Measurements from ENCODE around the gene DNAJA4. TPM values are rescaled to one million over a fixed set of nuclear protein-coding genes. Genes with fewer than 3 reads are reported as not detected.
"Not testable (repeated sequence)": the region's sequence is repeated elsewhere in the genome, so short reads cannot be mapped to it uniquely, and the experiment has no call there.

The DNAJA4 gene
- total RNA-seq, 2 experiments from 2014 or later: 28.5 to 31.2 TPM

GRCh38 chr15:78233496-78233895, 30.9 kb upstream of the DNAJA4 start:
- H3K4me1 Mint-ChIP-seq: peaks cover 19% of the 10 kb centered on the region
- ChIA-PET CTCF (no interaction called here), POLR2A (no interaction called here)
- H3K27me3 Mint-ChIP-seq: peaks cover 10% of the 10 kb centered on the region
- H3K36me3 Mint-ChIP-seq (ENCODE audit: low read depth): no peaks in the 10 kb centered on the region
- DNase-seq: no peak
- H3K27ac Mint-ChIP-seq: no peak overlapping the region
- no peaks in the 10 kb centered on the region for H3K9me3 Mint-ChIP-seq
- H3K4me3 Mint-ChIP-seq: no peak overlapping the region

- POLR2A ChIA-PET: interaction anchor here (0.6 kb wide), 1 partner anchor 96 kb away, joined by 3 read pairs; no protein-coding TSS in a partner anchor
- peaks cover 19% of the 10 kb centered on the region for H3K4me1 Mint-ChIP-seq
Observed at GRCh38 chr15:78234515-78235040, 29.8 kb upstream of the DNAJA4 start, which contains the start of gene ACSBG1. Gene ACSBG1, minus strand, starts transcription at chr15:78234565. Its CDS starts 64 bp downstream, at chr15:78234501.

DNA sequence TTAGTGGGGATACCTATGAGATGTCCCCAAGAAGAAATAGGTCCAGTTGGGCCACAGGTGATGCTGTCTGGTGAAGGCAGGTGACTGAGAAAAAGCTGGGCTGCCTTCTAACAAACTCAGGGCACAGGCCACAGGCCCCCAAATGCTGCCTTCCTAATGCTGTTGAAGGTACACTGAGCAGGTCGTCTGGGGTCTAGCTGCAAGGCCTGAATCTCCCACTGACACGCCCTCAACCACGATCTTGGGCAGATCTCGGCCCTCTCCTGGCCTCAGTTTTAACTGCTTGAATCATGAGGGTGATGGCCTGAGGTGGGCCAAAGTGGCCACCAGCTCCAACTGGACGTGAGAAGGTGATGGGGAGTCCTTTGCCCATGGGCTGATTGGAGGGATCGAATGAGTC, 27.9 kb upstream of the DNAJA4 start:
- Mint-ChIP-seq H3K36me3 (ENCODE audit: low read depth) (no peaks in the 10 kb centered on the region), H3K27ac (no peak overlapping the region), H3K27me3 (peaks cover 10% of the 10 kb centered on the region), H3K4me1 (peaks cover 21% of the 10 kb centered on the region), H3K4me3 (no peak overlapping the region), H3K9me3 (no peaks in the 10 kb centered on the region)
- no peak for DNase-seq
- CTCF ChIA-PET: interaction anchor here (0.6 to 1.1 kb wide), 3 partner anchors 106 to 128 kb away, joined by 3 to 4 read pairs (median 3); no protein-coding TSS in a partner anchor
- POLR2A ChIA-PET: no interaction called here

More at GRCh38 chr15:78234515-78235040, 29.8 kb upstream of the DNAJA4 start, which contains the start of gene ACSBG1:
- H3K27ac Mint-ChIP-seq: peak within 1 kb of the TSS; percentile 9
- no peak for DNase-seq
- CTCF ChIA-PET: interaction anchor here (0.7 kb wide), 1 partner anchor 409 kb away, joined by 3 read pairs; no protein-coding TSS in a partner anchor
- H3K9me3 Mint-ChIP-seq: no peaks in the 10 kb centered on the region
- H3K36me3 Mint-ChIP-seq (ENCODE audit: low read depth): no peaks in the 10 kb centered on the region
- no peak within 1 kb of the TSS for H3K4me3 Mint-ChIP-seq
- H3K27me3 Mint-ChIP-seq: peaks cover 10% of the 10 kb centered on the region

- DNase-seq: no peak
- ChIA-PET POLR2A (no interaction called here), CTCF (interaction anchor here (0.6 to 1.1 kb wide), 3 partner anchors 106 to 128 kb away, joined by 3 to 4 read pairs (median 3); no protein-coding TSS in a partner anchor)
- Mint-ChIP-seq H3K27ac (no peak overlapping the region), H3K4me3 (no peak overlapping the region), H3K4me1 (peaks cover 21% of the 10 kb centered on the region), H3K9me3 (no peaks in the 10 kb centered on the region), H3K36me3 (ENCODE audit: low read depth) (no peaks in the 10 kb centered on the region), H3K27me3 (peaks cover 8% of the 10 kb centered on the region)
Observed at GRCh38 chr15:78237146-78237545, 27.2 kb upstream of the DNAJA4 start.

DNA sequence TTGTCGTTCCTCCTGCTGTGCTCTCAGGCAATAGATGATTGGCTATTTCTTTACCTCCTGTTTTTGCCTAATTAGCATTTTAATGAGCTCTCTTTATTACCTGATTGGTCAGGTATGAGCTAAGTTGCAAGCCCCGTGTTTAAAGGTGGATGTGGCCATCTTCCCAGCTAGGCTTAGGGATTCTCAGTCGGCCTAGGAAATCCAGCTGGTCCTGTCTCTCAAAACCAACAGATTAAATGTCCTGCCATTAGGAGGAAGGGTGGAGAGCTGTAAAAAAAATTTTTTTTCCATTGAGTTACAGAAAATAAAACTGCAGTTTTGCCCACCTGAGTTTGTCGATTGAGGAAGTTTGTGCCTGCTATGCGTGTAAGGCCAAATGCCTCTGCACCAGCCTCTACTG, 24.6 kb upstream of the DNAJA4 start:
- no peak overlapping the region for H3K4me3 Mint-ChIP-seq
- H3K27me3 Mint-ChIP-seq: peaks cover 8% of the 10 kb centered on the region
- H3K4me1 Mint-ChIP-seq: peaks cover 7% of the 10 kb centered on the region
- no peak for DNase-seq
- no peaks in the 10 kb centered on the region for H3K36me3 Mint-ChIP-seq (ENCODE audit: low read depth)
- no peak overlapping the region for H3K27ac Mint-ChIP-seq
- ChIA-PET CTCF (interaction anchor here (0.7 to 5.1 kb wide), 13 partner anchors 21 to 280 kb away, joined by 3 to 44 read pairs (median 5); partner anchors contain the start of genes CIB2 and DNAJA4), POLR2A (no interaction called here)
- H3K9me3 Mint-ChIP-seq: no peaks in the 10 kb centered on the region

- Mint-ChIP-seq H3K27ac (no peak overlapping the region), H3K4me3 (no peak overlapping the region)
- CTCF ChIA-PET: interaction anchor here (0.6 to 5.1 kb wide), 18 partner anchors 10 to 282 kb away, joined by 3 to 44 read pairs (median 4); partner anchors contain the start of genes CIB2 and DNAJA4
Observed at GRCh38 chr15:78241017-78241416, 23.3 kb upstream of the DNAJA4 start.

DNA sequence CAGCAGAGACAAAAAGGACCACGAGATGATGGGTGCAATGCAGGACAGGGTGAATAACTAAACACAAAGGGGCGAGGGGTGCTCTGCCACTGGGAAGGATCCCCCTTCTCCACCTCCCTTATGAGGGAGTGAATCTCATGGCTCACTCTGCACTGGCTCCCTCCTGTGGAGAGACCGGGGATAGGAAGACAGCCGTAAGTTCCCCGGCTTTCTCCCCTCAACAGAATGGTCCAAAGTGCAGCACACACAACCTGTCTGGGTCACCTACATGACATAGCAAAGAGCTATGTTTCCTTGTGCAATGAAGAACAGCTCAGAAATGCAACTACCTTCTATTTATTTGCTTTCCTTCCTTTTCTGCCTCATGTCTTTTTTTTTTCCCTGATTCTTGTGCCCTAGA, 22.2 kb upstream of the DNAJA4 start:
- Mint-ChIP-seq H3K4me3 (no peak overlapping the region), H3K36me3 (ENCODE audit: low read depth) (no peaks in the 10 kb centered on the region), H3K27me3 (peaks cover 6% of the 10 kb centered on the region), H3K9me3 (no peaks in the 10 kb centered on the region), H3K27ac (no peak overlapping the region), H3K4me1 (peaks cover 2% of the 10 kb centered on the region)
- DNase-seq: peak; percentile 39
- ChIA-PET CTCF (interaction anchor here (0.9 to 5.1 kb wide), 14 partner anchors 9 to 288 kb away, joined by 3 to 44 read pairs (median 4); partner anchors contain the start of genes CIB2 and DNAJA4), POLR2A (no interaction called here)

More at GRCh38 chr15:78241017-78241416, 23.3 kb upstream of the DNAJA4 start:
- Mint-ChIP-seq H3K36me3 (ENCODE audit: low read depth) (no peaks in the 10 kb centered on the region), H3K4me1 (peaks cover 2% of the 10 kb centered on the region), H3K9me3 (no peaks in the 10 kb centered on the region), H3K27me3 (peaks cover 6% of the 10 kb centered on the region)
- POLR2A ChIA-PET: no interaction called here
- peak; percentile 85 for DNase-seq

GRCh38 chr15:78243058-78243457, 21.3 kb upstream of the DNAJA4 start:
- Mint-ChIP-seq H3K36me3 (ENCODE audit: low read depth) (no peaks in the 10 kb centered on the region), H3K27ac (no peak overlapping the region), H3K4me1 (peaks cover 2% of the 10 kb centered on the region), H3K27me3 (peaks cover 2% of the 10 kb centered on the region), H3K4me3 (no peak overlapping the region), H3K9me3 (no peaks in the 10 kb centered on the region)
- POLR2A ChIA-PET: no interaction called here
- no peak for DNase-seq
- CTCF ChIA-PET: interaction anchor here (0.6 to 5.1 kb wide), 8 partner anchors 8 to 287 kb away, joined by 3 to 44 read pairs (median 4); no protein-coding TSS in a partner anchor

GRCh38 chr15:78243491-78243941, 20.8 kb upstream of the DNAJA4 start:
- Mint-ChIP-seq H3K4me1 (peaks cover 2% of the 10 kb centered on the region), H3K9me3 (no peaks in the 10 kb centered on the region), H3K36me3 (ENCODE audit: low read depth) (no peaks in the 10 kb centered on the region), H3K4me3 (no peak overlapping the region), H3K27me3 (peaks cover 2% of the 10 kb centered on the region), H3K27ac (no peak overlapping the region)
- no peak for DNase-seq
- ChIA-PET POLR2A (no interaction called here), CTCF (interaction anchor here (0.9 to 4.6 kb wide), 5 partner anchors 20 to 284 kb away, joined by 3 to 16 read pairs (median 4); no protein-coding TSS in a partner anchor)

- ChIA-PET POLR2A (no interaction called here), CTCF (interaction anchor here (0.8 to 1.3 kb wide), 4 partner anchors 21 to 136 kb away, joined by 3 to 8 read pairs (median 3); no protein-coding TSS in a partner anchor)
- no peak overlapping the region for H3K4me3 Mint-ChIP-seq
- H3K27me3 Mint-ChIP-seq: peaks cover 2% of the 10 kb centered on the region
- peaks cover 2% of the 10 kb centered on the region for H3K4me1 Mint-ChIP-seq
- H3K36me3 Mint-ChIP-seq (ENCODE audit: low read depth): no peaks in the 10 kb centered on the region
- no peak for DNase-seq
- no peak overlapping the region for H3K27ac Mint-ChIP-seq
- no peaks in the 10 kb centered on the region for H3K9me3 Mint-ChIP-seq
Observed at GRCh38 chr15:78244101-78244500, 20.3 kb upstream of the DNAJA4 start.

- peaks cover 2% of the 10 kb centered on the region for H3K4me1 Mint-ChIP-seq
- H3K36me3 Mint-ChIP-seq (ENCODE audit: low read depth): no peaks in the 10 kb centered on the region
- peaks cover 2% of the 10 kb centered on the region for H3K27me3 Mint-ChIP-seq
- no peak overlapping the region for H3K4me3 Mint-ChIP-seq
- ChIA-PET CTCF (interaction anchor here (0.8 to 1.9 kb wide), 5 partner anchors 9 to 137 kb away, joined by 3 to 8 read pairs (median 4); no protein-coding TSS in a partner anchor), POLR2A (interaction anchor here (0.6 kb wide), 1 partner anchor 11 kb away, joined by 5 read pairs; no protein-coding TSS in a partner anchor)
- no peak overlapping the region for H3K27ac Mint-ChIP-seq
- no peak for DNase-seq
- H3K9me3 Mint-ChIP-seq: no peaks in the 10 kb centered on the region
Observed at GRCh38 chr15:78244893-78245292, 19.5 kb upstream of the DNAJA4 start.

DNA sequence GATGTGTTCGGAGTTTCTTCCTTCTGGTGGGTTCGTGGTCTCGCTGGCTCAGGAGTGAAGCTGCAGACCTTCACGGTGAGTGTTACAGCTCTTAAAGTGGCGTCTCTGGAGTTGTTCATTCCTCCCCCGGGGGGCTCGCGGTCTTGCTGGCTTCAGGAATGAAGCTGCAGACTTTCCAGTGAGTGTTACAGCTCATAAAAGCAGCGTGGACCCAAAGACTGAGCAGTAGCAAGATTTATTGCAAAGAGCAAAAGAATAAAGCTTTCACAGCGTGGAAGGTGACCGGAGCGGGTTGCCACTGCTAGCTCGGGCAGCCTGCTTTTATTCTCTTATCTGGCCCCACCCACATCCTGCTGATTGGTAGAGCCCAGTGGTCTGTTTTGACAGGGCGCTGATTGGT, 19.0 kb upstream of the DNAJA4 start:
- POLR2A ChIA-PET: interaction anchor here (0.6 kb wide), 1 partner anchor 10 kb away, joined by 5 read pairs; no protein-coding TSS in a partner anchor
- not testable (repeated sequence) for H3K4me3 Mint-ChIP-seq; H3K27me3 Mint-ChIP-seq; H3K27ac Mint-ChIP-seq; H3K4me1 Mint-ChIP-seq; H3K9me3 Mint-ChIP-seq; DNase-seq; H3K36me3 Mint-ChIP-seq (ENCODE audit: low read depth)
- CTCF ChIA-PET: interaction anchor here (0.8 to 1.9 kb wide), 4 partner anchors 9 to 134 kb away, joined by 3 to 6 read pairs (median 4); no protein-coding TSS in a partner anchor

DNA sequence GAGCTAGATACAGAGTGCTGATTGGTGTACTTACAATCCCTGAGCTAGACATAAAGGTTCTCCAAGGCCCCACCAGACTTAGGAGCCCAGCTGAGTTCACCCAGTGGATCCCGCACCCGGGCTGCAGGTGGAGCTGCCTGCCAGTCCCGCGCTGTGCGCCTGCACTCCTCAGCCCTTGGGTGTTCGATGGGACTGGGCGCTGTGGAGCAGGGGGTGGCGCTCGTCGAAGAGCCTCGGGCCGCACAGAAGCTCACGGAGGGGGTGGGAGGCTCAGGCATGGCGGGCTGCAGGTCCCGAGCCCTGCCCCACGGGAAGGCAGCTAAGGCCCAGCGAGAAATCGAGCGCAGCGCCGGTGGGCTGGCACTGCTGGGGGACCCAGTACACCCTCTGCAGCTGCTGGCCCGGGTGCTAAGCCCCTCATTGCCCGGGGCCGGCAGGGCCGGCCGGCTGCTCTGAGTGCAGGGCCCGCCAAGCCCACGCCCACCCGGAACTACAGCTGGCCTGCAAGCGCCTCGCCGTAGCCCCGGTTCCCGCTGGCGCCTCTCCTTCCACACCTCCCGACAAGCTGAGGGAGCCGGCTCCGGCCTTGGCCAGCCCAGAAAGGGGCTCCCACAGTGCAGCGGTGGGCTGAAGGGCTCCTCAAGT, 18.3 kb upstream of the DNAJA4 start:
- H3K9me3 Mint-ChIP-seq; H3K27ac Mint-ChIP-seq; H3K4me1 Mint-ChIP-seq; H3K4me3 Mint-ChIP-seq; H3K27me3 Mint-ChIP-seq; H3K36me3 Mint-ChIP-seq (ENCODE audit: low read depth); POLR2A ChIA-PET; DNase-seq: not testable (repeated sequence)
- CTCF ChIA-PET: interaction anchor here (1.2 to 1.9 kb wide), 2 partner anchors 19 to 134 kb away, joined by 4 to 6 read pairs; no protein-coding TSS in a partner anchor
